ENCODE data around the gene ZIC4.

The ZIC4 gene

GRCh38 chr3:147389717-147390116 is 16.6 kb downstream of the ZIC4 start:
- DNase-seq = no peak

DNA sequence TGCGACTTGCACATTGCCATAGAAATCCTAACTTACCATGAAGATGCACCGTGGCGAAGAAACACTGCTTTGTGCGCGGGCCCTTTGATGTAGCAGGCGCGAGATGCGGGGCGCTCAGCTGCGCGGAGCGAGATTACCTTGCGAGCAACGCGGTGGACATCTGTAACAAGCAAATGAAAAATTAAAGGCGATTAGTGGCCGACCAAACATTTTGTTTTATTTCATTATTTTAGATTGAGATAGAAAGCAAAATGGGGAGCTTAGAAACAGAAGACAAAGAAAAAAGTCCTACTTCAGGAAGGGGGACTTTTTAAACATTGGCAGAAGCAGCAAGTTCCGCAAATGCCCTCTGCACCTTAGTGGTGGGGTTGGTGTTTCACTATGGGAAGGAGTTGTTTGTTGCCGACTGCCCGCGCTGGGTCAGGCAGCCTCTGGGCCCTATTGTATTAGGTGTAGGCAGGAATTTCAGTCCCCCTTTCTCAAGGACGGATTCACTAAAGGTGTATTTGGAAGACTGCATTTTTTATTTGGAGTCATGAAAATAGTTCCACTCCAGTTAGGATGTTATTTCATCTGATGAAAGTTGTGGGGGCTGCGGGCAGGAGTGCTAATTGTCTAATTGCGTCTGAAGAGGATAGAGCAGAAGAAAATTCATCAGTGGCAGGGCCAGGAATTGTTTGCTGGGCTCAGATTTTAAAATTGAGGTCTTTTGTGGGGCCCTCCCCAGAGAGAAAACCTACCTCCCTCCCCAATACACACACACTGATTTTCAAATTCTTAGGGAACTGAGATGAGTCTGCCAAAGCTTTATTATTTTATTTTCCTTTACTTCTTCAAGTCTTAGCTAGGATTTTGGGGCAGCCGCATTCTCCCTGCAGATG is 17.4 kb downstream of the ZIC4 start:
- no peak for DNase-seq

DNA sequence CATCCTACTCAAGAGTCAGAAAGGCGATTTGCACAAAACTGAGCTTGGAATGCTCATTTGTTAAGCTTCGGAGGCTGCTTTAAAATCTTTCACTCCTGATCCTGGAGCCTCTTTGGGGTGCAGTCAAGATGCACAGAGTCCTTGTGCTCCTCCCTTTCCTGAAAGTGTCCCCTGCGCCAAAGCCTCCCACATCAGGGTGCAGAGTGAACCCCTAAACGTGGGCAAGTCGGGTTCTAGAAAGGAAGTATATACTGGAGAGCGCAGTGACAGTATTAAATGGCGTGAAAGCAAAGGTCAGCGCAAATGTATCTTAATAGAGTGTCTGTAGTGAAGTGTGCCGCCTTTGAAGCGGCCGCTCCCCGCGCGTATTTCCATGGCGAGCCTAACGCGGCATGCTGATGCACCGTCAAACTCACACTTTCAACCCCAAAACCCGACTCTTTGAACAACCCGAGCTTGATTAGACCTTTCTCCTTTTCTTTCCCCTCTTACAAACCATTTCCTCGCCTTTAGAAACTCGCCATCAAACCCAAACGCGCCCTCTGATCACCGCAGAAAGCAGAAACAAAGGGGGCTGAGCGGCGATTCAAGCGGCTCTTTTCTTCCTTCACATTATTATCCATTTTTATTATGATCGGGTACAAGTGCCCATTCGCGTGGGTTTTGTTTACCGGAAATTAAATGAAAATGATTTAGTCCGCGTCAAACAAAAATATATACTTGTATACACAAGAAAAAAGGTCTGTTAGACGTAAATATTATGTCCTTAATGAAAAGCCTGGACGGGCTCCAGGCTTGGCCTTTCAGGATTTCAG is 18.3 kb downstream of the ZIC4 start:
- no peak for DNase-seq

DNA sequence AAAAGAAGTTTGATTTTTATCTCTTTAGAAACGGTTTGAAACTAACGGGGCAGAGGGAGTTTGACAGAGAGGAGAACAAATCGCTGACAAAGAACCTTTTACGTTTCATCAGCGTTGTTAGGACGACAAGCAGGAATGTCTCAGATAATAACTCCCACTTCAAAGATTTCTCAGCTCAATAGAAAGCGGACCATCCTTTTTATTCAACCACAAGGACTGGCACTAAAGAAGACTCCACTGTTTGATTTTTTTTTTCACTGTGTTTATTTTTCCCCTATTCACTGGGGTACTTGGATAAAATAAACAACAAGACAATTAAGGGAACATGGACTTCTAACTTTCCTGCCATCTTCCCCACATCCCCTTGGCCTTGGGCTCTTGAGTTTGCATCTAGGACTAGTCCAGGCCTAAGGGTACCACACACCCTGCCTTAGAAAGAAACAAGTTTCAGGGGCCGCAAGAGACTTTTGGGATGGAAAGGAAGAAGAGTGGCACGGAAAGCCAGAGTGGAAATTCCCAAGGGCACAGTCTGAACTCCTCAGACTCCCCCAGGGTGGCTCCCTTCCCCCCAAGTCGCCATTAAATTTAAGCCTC is 19.0 kb downstream of the ZIC4 start:
- no peak for DNase-seq

GRCh38 chr3:147385059-147386012 is 21.0 kb downstream of the ZIC4 start:
- no peak for DNase-seq

DNA sequence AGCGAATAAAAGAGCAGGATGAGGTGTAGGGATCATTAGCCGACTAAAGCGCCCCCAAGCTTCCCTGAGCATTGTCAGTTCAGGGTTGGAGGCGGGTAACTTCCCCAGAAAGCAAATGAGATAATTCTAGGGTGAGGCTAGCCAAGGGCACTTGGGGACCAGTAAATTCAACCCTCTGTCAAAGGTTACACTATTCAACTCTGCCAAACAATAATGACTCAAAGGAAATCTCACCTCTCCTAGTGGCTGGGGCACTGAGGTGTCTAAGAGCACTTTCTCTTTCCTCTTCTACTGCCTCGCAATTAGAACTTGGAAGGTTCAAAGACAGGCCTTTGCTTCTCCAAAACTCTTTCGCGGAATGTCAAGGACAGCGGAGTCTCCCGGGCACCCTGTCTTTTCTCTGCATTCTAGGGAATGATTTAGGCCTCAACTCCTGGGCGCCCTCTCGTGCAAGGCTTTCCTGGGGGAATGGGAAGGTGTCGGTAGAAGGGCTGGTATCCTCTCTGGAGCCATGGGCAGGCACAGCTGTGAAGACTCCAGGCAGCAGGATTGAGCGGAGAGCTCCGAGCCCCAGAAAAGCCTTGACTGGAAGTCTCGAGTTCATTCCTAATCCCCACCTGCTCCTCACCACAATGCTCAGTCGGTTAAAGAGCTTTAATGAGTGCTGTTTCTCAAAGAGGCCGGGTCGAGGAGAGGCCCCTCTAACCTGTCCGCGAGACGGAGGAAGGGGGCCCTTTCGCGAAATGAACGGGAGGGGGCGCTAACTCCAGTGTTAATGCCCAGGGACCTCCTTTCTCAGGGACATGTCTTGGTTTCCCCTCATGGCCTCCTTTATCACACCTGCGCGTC is 21.9 kb downstream of the ZIC4 start:
- no peak for DNase-seq

- DNase-seq = no peak
Measured at GRCh38 chr3:147383617-147384016, 22.7 kb downstream of the ZIC4 start.

- DNase-seq = no peak
Measured at GRCh38 chr3:147381596-147381995, 24.7 kb downstream of the ZIC4 start.

- DNase-seq = no peak
Measured at GRCh38 chr3:147380977-147381376, 25.4 kb downstream of the ZIC4 start.

DNA sequence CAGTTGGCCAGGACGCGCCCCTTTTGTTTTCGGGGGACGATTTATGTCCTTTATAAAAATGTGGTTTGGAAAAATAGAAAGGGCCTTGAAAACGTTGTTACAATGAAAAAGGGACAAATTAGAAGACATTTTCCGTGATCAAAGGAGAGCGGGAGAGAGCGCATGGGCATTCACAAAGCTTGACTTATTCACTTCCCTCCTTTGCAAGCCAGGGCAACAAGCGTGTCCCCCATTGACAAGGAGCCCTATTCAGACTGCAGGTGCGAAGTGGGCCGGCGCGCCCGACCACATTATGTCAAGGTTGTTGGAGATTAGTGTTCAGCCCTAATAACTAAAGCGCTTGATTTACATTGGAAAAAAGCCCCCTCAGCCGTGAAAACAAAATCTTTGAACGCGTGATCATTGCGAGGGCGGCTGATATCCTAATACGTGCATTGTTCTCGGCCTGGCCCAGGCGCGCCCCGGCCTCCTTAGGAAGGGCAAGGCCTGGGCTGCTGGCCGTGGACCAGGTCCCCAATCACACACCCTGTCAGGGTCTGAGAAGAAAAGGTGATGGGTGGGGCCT is 25.9 kb downstream of the ZIC4 start:
- DNase-seq = no peak

GRCh38 chr3:147379651-147380050 is 26.7 kb downstream of the ZIC4 start:
- no peak for DNase-seq

DNA sequence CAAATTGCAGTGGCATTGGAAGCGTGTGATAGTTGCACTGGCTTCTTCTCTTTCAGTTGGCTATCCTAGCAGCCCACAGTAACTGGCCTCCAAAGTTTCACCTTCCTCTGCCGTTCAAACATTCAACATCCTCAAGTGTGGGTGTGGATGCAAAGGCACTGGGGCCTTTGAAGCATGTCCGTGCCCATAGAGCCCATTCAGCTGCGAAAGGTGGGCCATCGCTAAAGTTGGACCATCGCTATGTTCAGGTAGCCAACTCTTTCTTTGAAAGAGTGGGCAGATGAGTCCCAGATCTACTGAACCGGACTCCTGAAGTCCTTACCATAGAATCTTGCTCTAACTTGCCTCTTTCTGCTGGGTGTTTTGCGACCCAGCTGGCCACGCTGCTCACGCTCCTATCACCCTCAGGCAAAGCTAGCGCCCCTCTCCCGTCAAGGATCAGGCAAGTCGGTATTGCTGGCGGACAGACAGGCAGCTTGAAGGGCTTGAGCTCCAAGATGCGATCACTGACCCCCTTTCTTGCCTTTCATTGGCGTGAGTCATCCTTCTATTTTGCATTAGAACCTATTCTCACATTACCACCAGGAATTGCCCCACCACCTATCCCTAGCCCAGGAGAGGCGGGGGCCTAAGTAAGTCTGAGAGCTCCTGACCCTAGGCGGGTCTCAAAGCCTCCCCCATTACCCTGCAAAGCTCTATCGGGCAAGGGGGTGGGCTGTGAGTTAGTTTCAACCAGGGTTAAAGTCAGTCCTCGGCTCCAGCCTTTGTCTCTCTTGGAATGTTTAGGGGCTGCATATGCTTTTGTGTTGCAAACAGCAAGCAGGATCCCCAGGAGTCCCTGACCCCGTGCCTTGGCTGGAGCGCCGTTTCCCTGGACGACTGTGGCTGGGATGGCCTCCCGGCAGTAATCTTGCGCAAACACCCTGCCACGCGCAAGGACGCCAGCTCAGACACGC is 28.7 kb downstream of the ZIC4 start:
- peak; percentile 21 for DNase-seq

- DNase-seq = no peak
Measured at GRCh38 chr3:147373301-147373700, 33.0 kb downstream of the ZIC4 start.

GRCh38 chr3:147372525-147373027 is 33.8 kb downstream of the ZIC4 start:
- DNase-seq = no peak

DNA sequence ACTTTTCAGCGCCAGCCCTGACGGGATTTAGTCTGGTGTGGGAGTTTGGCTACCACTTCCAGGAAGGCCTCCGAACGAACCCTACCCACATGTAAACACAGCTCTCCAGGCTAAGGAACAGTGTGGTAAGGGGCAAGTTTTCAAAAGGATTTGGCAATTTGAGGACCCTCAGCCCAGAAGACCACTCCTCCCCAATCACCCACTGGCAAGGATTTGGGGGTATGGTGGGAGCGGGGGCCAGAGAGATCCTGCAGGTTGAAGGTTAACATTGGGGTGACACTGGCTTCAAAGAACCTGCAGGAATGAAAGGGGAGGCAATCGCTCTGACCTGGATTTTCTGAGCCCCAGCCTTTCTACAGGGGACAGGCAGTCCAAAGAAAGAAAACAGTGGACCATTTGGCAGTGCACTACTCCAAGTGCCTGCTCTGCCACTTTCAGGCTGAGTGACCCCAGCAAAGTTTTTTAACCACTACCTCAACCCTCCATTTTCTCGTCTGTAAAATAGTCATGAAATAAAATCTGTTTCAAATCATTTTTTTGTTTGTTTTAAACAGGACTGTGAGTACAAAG is 34.5 kb downstream of the ZIC4 start:
- no peak for DNase-seq

- no peak for DNase-seq
Measured at GRCh38 chr3:147371140-147371539, 35.2 kb downstream of the ZIC4 start.

GRCh38 chr3:147370349-147370748 is 36.0 kb downstream of the ZIC4 start:
- no peak for DNase-seq

DNA sequence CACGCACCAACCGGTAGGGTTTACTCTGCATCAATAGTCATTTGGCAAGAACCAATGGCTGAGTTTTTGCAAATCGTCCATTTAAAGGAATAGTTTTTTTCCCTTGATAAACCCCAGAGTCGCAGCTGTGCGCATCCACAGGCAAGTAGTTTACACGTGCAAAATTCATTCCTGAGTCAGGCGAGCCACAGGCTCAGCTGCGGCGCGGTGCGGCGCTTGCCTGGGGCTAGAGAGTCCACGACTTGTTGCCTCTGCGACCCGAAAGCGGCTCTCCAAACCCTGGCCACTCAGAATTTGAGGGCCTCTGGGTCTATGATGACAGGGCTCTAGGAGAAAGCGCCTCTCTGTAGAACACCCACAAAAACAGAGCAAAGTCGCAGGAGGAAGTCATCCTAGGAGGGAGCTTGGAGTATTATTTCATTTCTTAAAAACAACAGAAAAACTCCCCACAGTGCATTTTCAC is 36.7 kb downstream of the ZIC4 start:
- peak; percentile 24 for DNase-seq

- DNase-seq = no peak
Measured at GRCh38 chr3:147369231-147369630, 37.1 kb downstream of the ZIC4 start.

Data from EL (cell line).